ENCODE data around the gene SPATA17. TPM values are rescaled to one million over a fixed set of nuclear protein-coding genes. Genes with fewer than 3 reads are reported as not detected.

SPATA17 gene
- total and polyA plus RNA-seq, 3 donors from 2014 or later: 28.8 to 168 (median 36.5) TPM

GRCh38 chr1:217871955-217872354 is 240.8 kb downstream of the SPATA17 start:
- DNase-seq: no peak
- H3K27ac ChIP-seq: no peak overlapping the region
- no peaks in the 10 kb centered on the region for H3K9me3 ChIP-seq
- intact Hi-C loops (cut with DNase I; ENCODE audit: low total_unique reads): no loop called here
- TF ChIP-seq POLR2A (IDR thresholded peaks at IDR 0.05): no peak
- TF ChIP-seq, protein P1, sequence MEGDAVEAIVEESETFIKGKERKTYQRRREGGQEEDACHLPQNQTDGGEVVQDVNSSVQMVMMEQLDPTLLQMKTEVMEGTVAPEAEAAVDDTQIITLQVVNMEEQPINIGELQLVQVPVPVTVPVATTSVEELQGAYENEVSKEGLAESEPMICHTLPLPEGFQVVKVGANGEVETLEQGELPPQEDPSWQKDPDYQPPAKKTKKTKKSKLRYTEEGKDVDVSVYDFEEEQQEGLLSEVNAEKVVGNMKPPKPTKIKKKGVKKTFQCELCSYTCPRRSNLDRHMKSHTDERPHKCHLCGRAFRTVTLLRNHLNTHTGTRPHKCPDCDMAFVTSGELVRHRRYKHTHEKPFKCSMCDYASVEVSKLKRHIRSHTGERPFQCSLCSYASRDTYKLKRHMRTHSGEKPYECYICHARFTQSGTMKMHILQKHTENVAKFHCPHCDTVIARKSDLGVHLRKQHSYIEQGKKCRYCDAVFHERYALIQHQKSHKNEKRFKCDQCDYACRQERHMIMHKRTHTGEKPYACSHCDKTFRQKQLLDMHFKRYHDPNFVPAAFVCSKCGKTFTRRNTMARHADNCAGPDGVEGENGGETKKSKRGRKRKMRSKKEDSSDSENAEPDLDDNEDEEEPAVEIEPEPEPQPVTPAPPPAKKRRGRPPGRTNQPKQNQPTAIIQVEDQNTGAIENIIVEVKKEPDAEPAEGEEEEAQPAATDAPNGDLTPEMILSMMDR (IDR thresholded peaks at IDR 0.05): no peak
- WGBS, 2 donors: 85 to 88% methylated on average over 2 of the region's 2 CpGs
- H3K4me1 ChIP-seq: no peaks in the 10 kb centered on the region
- H3K4me3 ChIP-seq: no peak overlapping the region
- H3K27me3 ChIP-seq: no peaks in the 10 kb centered on the region
- no peaks in the 10 kb centered on the region for H3K36me3 ChIP-seq (ENCODE audit: low read depth, missing control alignments)

- intact Hi-C loops (cut with DNase I; ENCODE audit: low total_unique reads): no loop called here
- Histone ChIP-seq H3K27me3 (no peaks in the 10 kb centered on the region), H3K4me3 (no peak overlapping the region), H3K9me3 (no peaks in the 10 kb centered on the region), H3K36me3 (ENCODE audit: low read depth, missing control alignments) (no peaks in the 10 kb centered on the region), H3K27ac (no peak overlapping the region), H3K4me1 (no peaks in the 10 kb centered on the region)
- no peak for DNase-seq
- TF ChIP-seq POLR2A (IDR thresholded peaks at IDR 0.05): no peak
- TF ChIP-seq, protein P1 (IDR thresholded peaks at IDR 0.05): no peak
Observed at GRCh38 chr1:217875229-217875628, 244.1 kb downstream of the SPATA17 start.

DNA sequence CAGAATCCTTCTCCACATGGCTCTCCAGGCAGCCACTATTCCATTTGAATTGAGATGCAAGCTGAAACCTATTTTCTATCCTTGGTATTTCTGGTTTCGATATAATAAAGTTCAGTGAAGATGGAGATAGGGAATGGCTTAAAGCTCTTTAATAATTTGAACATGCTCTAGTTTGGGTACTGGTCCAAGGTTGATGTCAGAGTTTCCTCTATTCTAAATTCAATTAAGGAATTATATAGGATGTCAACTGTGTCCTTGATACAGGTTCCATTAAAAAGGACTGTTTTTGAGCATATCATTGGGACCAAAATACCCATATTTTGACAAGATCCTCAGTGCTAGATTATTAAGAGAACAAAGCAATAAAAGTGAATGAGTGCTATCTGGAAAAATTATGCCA is 245.3 kb downstream of the SPATA17 start:
- Histone ChIP-seq H3K4me1 (no peaks in the 10 kb centered on the region), H3K9me3 (no peaks in the 10 kb centered on the region), H3K36me3 (ENCODE audit: low read depth, missing control alignments) (no peaks in the 10 kb centered on the region), H3K27me3 (no peaks in the 10 kb centered on the region), H3K27ac (no peak overlapping the region), H3K4me3 (no peak overlapping the region)
- intact Hi-C loops (cut with DNase I; ENCODE audit: low total_unique reads): no loop called here
- no peak for DNase-seq
- WGBS, 2 donors: 85 to 93% methylated on average over 1 of the region's 1 CpG
- no peak for TF ChIP-seq POLR2A (IDR thresholded peaks at IDR 0.05)
- TF ChIP-seq, protein P1 (IDR thresholded peaks at IDR 0.05): no peak

GRCh38 chr1:217876896-217877295 is 245.8 kb downstream of the SPATA17 start:
- intact Hi-C loops (cut with DNase I; ENCODE audit: low total_unique reads): no loop called here

GRCh38 chr1:217881131-217881543 is 250.0 kb downstream of the SPATA17 start:
- no peaks in the 10 kb centered on the region for H3K36me3 ChIP-seq (ENCODE audit: low read depth, missing control alignments)
- TF ChIP-seq, protein P1 (IDR thresholded peaks at IDR 0.05): no peak
- TF ChIP-seq POLR2A (IDR thresholded peaks at IDR 0.05): no peak
- DNase-seq: no peak
- intact Hi-C loops (cut with DNase I; ENCODE audit: low total_unique reads): no loop called here
- no peaks in the 10 kb centered on the region for H3K4me1 ChIP-seq
- H3K27ac ChIP-seq: no peak overlapping the region
- no peak overlapping the region for H3K4me3 ChIP-seq
- H3K9me3 ChIP-seq: no peaks in the 10 kb centered on the region
- H3K27me3 ChIP-seq: no peaks in the 10 kb centered on the region

More at GRCh38 chr1:217876896-217877295, 245.8 kb downstream of the SPATA17 start:
- H3K27me3 ChIP-seq: no peaks in the 10 kb centered on the region
- H3K36me3 ChIP-seq (ENCODE audit: low read depth, missing control alignments): no peaks in the 10 kb centered on the region
- H3K9me3 ChIP-seq: no peaks in the 10 kb centered on the region
- no peaks in the 10 kb centered on the region for H3K4me1 ChIP-seq
- 88 to 90% methylated on average over 5 of the region's 5 CpGs for WGBS, 2 donors
- no peak overlapping the region for H3K4me3 ChIP-seq
- TF ChIP-seq, protein P1 (IDR thresholded peaks at IDR 0.05): no peak
- H3K27ac ChIP-seq: no peak overlapping the region
- no peak for DNase-seq
